ENCODE data around the gene CFAP157. TPM values are rescaled to one million over a fixed set of nuclear protein-coding genes. Genes with fewer than 3 reads are reported as not detected.

CFAP157 gene
- total RNA-seq, 1 donor from 2014 or later = not detected

DNA sequence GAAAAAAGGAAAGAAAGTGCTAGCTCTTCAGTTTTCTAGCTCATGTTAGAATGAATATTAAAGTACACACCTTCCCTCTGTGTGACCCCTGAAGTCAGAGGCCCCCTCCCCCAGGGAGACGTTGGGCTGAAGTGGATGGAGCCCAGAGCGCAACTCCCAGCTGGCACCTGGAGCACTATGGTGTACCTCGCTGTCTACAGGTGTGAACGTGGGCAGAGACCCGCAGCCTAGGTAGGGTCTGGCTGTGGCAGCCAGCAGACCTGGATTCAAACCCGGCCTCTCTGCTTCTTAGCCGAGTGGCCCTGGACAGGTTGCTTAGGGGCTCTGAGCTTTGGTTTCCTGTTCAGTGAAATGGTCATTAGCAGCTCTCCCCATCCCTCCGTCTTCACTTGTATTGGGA, 22.0 kb downstream of the CFAP157 start:
- no peak overlapping the region for H3K4me3 ChIP-seq (ENCODE audit: low read depth, low read length)
- TF ChIP-seq, protein P1, sequence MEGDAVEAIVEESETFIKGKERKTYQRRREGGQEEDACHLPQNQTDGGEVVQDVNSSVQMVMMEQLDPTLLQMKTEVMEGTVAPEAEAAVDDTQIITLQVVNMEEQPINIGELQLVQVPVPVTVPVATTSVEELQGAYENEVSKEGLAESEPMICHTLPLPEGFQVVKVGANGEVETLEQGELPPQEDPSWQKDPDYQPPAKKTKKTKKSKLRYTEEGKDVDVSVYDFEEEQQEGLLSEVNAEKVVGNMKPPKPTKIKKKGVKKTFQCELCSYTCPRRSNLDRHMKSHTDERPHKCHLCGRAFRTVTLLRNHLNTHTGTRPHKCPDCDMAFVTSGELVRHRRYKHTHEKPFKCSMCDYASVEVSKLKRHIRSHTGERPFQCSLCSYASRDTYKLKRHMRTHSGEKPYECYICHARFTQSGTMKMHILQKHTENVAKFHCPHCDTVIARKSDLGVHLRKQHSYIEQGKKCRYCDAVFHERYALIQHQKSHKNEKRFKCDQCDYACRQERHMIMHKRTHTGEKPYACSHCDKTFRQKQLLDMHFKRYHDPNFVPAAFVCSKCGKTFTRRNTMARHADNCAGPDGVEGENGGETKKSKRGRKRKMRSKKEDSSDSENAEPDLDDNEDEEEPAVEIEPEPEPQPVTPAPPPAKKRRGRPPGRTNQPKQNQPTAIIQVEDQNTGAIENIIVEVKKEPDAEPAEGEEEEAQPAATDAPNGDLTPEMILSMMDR (conservative IDR thresholded peaks at IDR 0.05; ENCODE audit: low read depth, low read length) = no peak
- DNase-seq (ENCODE audit: low read depth) = no peak

DNA sequence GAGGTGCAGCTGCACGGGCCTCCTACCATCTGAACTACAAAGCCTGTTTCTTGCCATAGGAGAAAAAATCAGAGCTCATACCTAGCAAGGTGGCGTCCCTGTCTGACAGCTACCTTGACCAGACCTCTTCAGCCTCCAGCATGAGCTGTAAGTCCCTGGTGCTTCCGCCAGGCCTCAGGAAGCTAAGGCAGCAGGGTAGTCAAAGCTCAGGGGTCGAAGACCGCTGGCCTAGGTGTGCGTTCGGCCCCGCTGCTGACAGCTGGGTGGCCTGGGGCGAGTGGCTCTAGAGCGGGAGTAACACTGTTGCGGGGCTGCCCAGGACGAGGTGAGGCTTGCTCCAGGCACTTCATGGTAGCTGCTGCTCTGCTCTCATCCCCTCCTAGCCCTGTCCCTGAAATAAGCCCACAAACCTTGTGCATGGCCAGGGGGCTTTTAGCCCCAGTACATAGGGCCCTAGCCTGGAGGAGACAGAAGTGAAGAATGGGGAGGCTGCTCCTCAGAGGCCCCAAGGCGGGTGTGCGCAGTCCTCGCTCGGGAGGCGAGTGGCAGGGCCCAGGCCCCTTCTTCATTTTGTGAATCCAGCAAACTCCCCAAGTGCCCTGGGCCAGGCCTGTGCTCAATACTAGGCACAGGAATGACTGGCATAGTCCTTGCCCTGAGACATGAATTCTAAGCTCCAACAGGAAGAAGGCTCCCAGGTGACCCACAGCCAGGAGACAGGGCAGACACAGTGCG, 22.9 kb downstream of the CFAP157 start:
- no peak for DNase-seq (ENCODE audit: low read depth)
- TF ChIP-seq, protein P1 (conservative IDR thresholded peaks at IDR 0.05; ENCODE audit: low read depth, low read length) = no peak

GRCh38 chr9:127730262-127730661, 23.5 kb downstream of the CFAP157 start:
- TF ChIP-seq, protein P1 (conservative IDR thresholded peaks at IDR 0.05; ENCODE audit: low read depth, low read length) = no peak
- DNase-seq (ENCODE audit: low read depth) = no peak
- no peak overlapping the region for H3K4me3 ChIP-seq (ENCODE audit: low read depth, low read length)

More for the DNA sequence above, 22.9 kb downstream of the CFAP157 start:
- H3K4me3 ChIP-seq (ENCODE audit: low read depth, low read length) = no peak overlapping the region

DNA sequence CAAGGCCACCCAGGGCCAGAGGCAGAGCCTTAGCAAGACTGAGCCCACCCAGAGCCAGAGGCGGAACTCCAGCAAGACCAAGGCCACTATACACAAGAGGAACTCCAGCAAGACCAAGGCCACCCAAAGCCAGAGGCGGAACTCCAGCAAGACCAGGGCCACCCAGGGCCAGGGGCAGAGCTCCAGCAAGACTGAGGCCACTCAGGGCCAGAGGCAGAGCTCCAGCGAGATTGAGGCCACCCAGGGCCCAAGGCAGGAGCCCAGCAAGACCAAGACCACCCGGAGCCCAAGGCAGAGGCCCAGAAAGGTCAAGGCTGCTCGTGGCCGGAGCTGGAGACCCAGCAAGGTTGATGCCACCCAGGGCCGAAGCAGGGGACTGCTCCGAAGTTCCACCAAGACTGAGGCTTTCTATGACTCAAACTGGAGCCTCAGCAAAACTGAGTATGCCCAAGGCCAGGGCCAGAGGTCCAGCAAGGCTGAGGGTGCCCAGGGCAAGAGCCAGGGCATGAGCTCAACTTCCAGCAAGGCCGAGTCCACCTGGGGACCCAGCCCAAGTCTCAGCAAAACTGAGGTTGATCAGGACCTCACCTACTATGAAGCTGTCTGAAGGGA, 24.1 kb downstream of the CFAP157 start:
- H3K4me3 ChIP-seq (ENCODE audit: low read depth, low read length) = no peak overlapping the region
- TF ChIP-seq, protein P1 (conservative IDR thresholded peaks at IDR 0.05; ENCODE audit: low read depth, low read length) = no peak
- no peak for DNase-seq (ENCODE audit: low read depth)

DNA sequence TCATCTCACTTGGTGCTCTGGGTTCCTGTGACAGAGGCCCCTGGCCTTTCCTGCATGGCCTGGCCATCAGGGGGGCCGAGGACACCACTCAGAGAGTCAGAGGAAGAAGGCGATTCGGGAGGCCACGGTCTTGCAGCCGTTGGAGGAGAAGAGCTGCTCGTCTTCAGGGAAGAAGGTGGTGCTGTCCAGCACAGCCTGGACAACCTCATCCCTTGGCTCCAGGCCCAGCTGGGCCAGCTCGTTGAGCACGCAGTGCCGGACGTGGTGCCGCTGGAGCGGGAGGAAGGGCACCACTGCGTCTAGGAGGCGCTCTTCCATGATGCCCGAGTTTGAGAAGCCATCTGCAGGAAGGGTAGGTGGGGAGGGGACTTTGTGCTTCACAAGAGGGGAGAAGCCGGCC, 25.1 kb downstream of the CFAP157 start:
- no peak overlapping the region for H3K4me3 ChIP-seq (ENCODE audit: low read depth, low read length)

GRCh38 chr9:127732444-127732843, 25.7 kb downstream of the CFAP157 start:
- TF ChIP-seq, protein P1 (conservative IDR thresholded peaks at IDR 0.05; ENCODE audit: low read depth, low read length) = no peak
- DNase-seq (ENCODE audit: low read depth) = no peak

More for the DNA sequence above, 25.1 kb downstream of the CFAP157 start:
- TF ChIP-seq, protein P1 (conservative IDR thresholded peaks at IDR 0.05; ENCODE audit: low read depth, low read length) = no peak
- no peak for DNase-seq (ENCODE audit: low read depth)

More at GRCh38 chr9:127732444-127732843, 25.7 kb downstream of the CFAP157 start:
- H3K4me3 ChIP-seq (ENCODE audit: low read depth, low read length) = no peak overlapping the region
